ENCODE results near the gene TSPYL1. TPM values are rescaled to one million over a fixed set of nuclear protein-coding genes. Genes with fewer than 3 reads are reported as not detected.

The TSPYL1 gene
- total RNA-seq, 6 experiments from 2014 or later: 29.1 to 70.4 (median 50.9) TPM

DNA sequence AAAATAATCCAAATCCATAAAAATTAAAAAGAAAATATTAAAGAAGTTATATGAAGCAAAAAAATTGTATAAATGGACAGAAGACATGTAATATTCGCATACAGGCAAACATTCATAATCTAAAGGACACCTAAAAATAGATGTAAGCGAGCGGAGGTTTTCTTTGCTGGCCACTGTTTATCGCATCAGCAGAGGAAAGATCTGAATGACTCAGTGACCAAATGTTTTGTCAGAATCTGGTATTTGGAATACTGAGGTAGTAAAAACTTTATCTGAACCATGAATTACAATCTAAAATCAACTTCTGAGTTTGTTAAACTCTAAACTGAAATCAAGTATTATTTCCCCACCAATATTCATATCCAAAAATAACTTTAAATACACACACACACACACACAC lies 33.6 kb downstream of the TSPYL1 start:
- no peak overlapping the region for H3K27ac ChIP-seq
- intact Hi-C loops (cut with DNase I): no loop called here
- 79% methylated on average over 4 of the region's 4 CpGs for WGBS (ENCODE audit: insufficient coverage, low coverage, low lambda C conversion rate, missing lambda C conversion rate)
- no peaks in the 10 kb centered on the region for H3K9me3 ChIP-seq
- H3K27me3 ChIP-seq: no peaks in the 10 kb centered on the region
- H3K4me3 ChIP-seq: no peak overlapping the region
- no peak for DNase-seq
- H3K4me1 ChIP-seq: peaks cover 0 to 37% (median 8%) of the 10 kb centered on the region in 4 donors
- peaks cover 0 to 3% (median 0%) of the 10 kb centered on the region in 4 donors for H3K36me3 ChIP-seq
- no peak for ATAC-seq
- TF ChIP-seq, protein P1, sequence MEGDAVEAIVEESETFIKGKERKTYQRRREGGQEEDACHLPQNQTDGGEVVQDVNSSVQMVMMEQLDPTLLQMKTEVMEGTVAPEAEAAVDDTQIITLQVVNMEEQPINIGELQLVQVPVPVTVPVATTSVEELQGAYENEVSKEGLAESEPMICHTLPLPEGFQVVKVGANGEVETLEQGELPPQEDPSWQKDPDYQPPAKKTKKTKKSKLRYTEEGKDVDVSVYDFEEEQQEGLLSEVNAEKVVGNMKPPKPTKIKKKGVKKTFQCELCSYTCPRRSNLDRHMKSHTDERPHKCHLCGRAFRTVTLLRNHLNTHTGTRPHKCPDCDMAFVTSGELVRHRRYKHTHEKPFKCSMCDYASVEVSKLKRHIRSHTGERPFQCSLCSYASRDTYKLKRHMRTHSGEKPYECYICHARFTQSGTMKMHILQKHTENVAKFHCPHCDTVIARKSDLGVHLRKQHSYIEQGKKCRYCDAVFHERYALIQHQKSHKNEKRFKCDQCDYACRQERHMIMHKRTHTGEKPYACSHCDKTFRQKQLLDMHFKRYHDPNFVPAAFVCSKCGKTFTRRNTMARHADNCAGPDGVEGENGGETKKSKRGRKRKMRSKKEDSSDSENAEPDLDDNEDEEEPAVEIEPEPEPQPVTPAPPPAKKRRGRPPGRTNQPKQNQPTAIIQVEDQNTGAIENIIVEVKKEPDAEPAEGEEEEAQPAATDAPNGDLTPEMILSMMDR (IDR thresholded peaks at IDR 0.05): no peak
- no peak for TF ChIP-seq POLR2A (IDR thresholded peaks at IDR 0.05)

DNA sequence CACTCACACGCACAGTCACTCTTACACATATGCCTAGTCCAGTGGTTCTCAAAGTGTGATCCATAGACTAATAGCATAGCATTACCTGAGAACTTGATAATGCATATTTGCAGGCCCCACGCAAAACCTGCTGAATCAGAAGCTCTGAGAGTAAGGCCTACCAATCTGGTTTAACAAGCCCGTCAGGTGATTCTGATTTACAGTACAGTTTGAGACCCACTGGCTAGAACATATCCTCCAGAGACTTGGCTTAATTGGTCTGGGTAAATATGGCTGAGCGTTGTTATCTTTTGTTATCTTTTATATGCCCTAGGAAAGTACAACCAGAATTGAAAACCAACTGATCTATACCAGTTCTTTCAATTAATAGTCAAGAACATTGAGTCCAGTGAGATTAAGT lies 35.4 kb downstream of the TSPYL1 start:
- ATAC-seq: no peak

DNA sequence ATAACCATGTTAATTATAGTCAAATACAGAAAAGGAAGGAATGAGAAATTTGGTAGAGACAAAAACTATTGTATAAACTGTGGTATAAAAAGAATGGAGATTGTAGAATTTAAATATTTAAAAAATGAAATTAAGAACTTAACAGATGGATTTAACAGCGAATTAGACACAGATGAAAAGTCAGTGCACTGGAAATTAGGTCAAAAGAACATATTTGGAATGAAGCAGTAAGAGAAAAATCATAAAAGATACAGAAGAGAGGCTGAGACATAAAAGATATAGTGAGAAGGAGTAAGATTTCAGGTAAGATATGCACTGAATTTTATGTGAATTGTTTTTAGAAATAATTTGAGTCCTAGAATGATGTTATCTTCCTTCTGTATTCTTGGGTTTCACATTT lies 39.9 kb downstream of the TSPYL1 start:
- Histone ChIP-seq H3K27ac (no peak overlapping the region), H3K27me3 (no peaks in the 10 kb centered on the region), H3K9me3 (no peaks in the 10 kb centered on the region), H3K4me1 (no peaks in the 10 kb centered on the region), H3K36me3 (peaks cover 0 to 34% (median 7%) of the 10 kb centered on the region in 4 donors), H3K4me3 (no peak overlapping the region)
- DNase-seq (no peak), ATAC-seq (no peak)
- no peak for TF ChIP-seq POLR2A (IDR thresholded peaks at IDR 0.05)
- TF ChIP-seq, protein P1 (IDR thresholded peaks at IDR 0.05): no peak
- WGBS (ENCODE audit: insufficient coverage, low coverage, low lambda C conversion rate, missing lambda C conversion rate): 100% methylated on average over 1 of the region's 1 CpG
- intact Hi-C loops (cut with DNase I): no loop called here

More for the DNA sequence above, 35.4 kb downstream of the TSPYL1 start:
- Histone ChIP-seq H3K27me3 (no peaks in the 10 kb centered on the region), H3K36me3 (peaks cover 0 to 11% (median 4%) of the 10 kb centered on the region in 4 donors), H3K9me3 (no peaks in the 10 kb centered on the region), H3K4me3 (no peak overlapping the region), H3K4me1 (peaks cover 0 to 24% (median 5%) of the 10 kb centered on the region in 4 donors), H3K27ac (no peak overlapping the region)
- TF ChIP-seq, protein P1 (IDR thresholded peaks at IDR 0.05): no peak
- TF ChIP-seq POLR2A (IDR thresholded peaks at IDR 0.05): no peak
- intact Hi-C loops (cut with DNase I): no loop called here
- no peak for DNase-seq
- WGBS (ENCODE audit: insufficient coverage, low coverage, low lambda C conversion rate, missing lambda C conversion rate): 93% methylated on average over 3 of the region's 4 CpGs

DNA sequence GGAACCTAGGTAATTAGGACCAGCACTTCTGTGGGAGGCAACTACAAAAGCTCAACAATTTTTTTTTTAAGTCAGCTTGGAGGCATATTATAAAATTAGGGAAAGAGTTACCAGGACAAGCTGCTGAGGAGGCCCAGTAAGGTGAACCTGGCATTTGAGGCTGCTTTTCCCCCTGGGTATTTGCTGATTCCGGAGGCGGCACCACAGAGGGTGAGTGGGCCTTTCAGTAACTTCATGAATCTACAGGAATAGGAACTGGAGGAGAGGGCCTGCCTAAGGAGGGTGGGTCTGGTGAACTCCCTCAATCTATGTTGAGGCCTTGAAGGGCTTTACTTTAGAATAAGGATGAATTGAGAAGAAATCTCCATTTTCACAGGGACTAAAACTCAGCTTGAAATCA lies 40.5 kb downstream of the TSPYL1 start:
- Histone ChIP-seq H3K4me1 (no peaks in the 10 kb centered on the region), H3K27ac (no peak overlapping the region), H3K9me3 (no peaks in the 10 kb centered on the region), H3K36me3 (peaks cover 0 to 31% (median 7%) of the 10 kb centered on the region in 4 donors), H3K27me3 (no peaks in the 10 kb centered on the region), H3K4me3 (no peak overlapping the region)
- DNase-seq: no peak
- ATAC-seq: no peak
- 94% methylated on average over 2 of the region's 2 CpGs for WGBS (ENCODE audit: insufficient coverage, low coverage, low lambda C conversion rate, missing lambda C conversion rate)
- TF ChIP-seq POLR2A (IDR thresholded peaks at IDR 0.05): no peak
- TF ChIP-seq, protein P1 (IDR thresholded peaks at IDR 0.05): no peak
- intact Hi-C loops (cut with DNase I): no loop called here

DNA sequence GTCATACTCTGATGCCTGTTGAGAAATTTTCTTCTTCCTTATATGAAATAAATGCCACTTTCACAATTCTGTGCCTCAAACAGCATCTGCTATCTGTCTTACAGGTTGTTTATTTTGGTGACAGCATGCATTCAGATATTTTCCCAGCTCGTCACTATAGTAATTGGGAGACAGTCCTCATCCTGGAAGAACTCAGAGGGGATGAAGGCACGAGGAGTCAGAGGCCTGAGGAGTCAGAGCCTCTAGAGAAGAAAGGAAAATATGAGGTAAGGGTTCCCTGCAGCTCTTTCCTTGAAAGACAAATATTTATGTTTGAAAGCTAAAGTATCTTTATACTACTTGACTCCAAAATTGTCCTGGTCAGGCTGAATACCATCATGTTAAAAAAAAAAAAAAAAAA lies 41.6 kb downstream of the TSPYL1 start:
- H3K27me3 ChIP-seq: no peaks in the 10 kb centered on the region
- no peak overlapping the region for H3K4me3 ChIP-seq
- H3K4me1 ChIP-seq: no peaks in the 10 kb centered on the region
- no peaks in the 10 kb centered on the region for H3K9me3 ChIP-seq
- intact Hi-C loops (cut with DNase I): no loop called here
- no peak for DNase-seq
- no peak overlapping the region for H3K27ac ChIP-seq
- peaks cover 0 to 31% (median 7%) of the 10 kb centered on the region in 4 donors for H3K36me3 ChIP-seq
- TF ChIP-seq, protein P1 (IDR thresholded peaks at IDR 0.05): no peak
- ATAC-seq: no peak
- WGBS (ENCODE audit: insufficient coverage, low coverage, low lambda C conversion rate, missing lambda C conversion rate): 90% methylated on average over 2 of the region's 2 CpGs

Data from right lobe of liver (tissue), 6 donors.